DOHH2 (cell line): ENCODE measurements around the gene ZBTB4.

Experiments used
- H3F3A ChIP-seq: fragments of 200-600 bp; sonication (generic), shearing (Covaris generic); 2 replicates; pipeline ENCODE4 v1.6.0; 2016; ENCODE audit warnings: antibody characterized with exemption, mild to moderate bottlenecking; ENCODE audit not compliant: control insufficient read depth, insufficient read depth
- H3K27ac ChIP-seq: fragments of 200-600 bp; sonication (generic); 2 replicates; pipeline ENCODE4 v1.5.1; 2014; ENCODE audit warnings: low read depth, mild to moderate bottlenecking, low read length, moderate library complexity
- H3K27me3 ChIP-seq: fragments of 200-600 bp; sonication (generic); 2 replicates; pipeline ENCODE4 v1.6.1; 2014; ENCODE audit warnings: mild to moderate bottlenecking, low read length, mixed read lengths; ENCODE audit not compliant: control insufficient read depth
- H3K36me3 ChIP-seq: fragments of 200-600 bp; sonication (generic); 2 replicates; pipeline ENCODE4 v1.6.1; 2014; ENCODE audit warnings: mild to moderate bottlenecking, low read length, moderate library complexity, mixed read lengths; ENCODE audit not compliant: control insufficient read depth
- H3K4me1 ChIP-seq: fragments of 200-600 bp; sonication (generic); 2 replicates; pipeline ENCODE4 v1.6.1; 2014; ENCODE audit warnings: mild to moderate bottlenecking, low read length, mixed read lengths; ENCODE audit not compliant: control insufficient read depth
- H3K4me2 ChIP-seq: fragments of 200-600 bp; sonication (generic); 2 replicates; pipeline ENCODE4 v1.6.0; 2014; ENCODE audit warnings: mild to moderate bottlenecking, low read length, moderate library complexity
- H3K4me3 ChIP-seq: fragments of 200-600 bp; sonication (generic); 2 replicates; pipeline ENCODE4 v1.5.1; 2014; ENCODE audit warnings: mild to moderate bottlenecking, low read length, mixed read lengths
- H3K79me2 ChIP-seq: fragments of 200-600 bp; sonication (generic); 2 replicates; pipeline ENCODE4 v1.6.1; 2014; ENCODE audit warnings: mild to moderate bottlenecking, low read length, mixed read lengths; ENCODE audit not compliant: control insufficient read depth
- H3K9me2 ChIP-seq: fragments of 200-600 bp; sonication (generic); replicated peaks from 2 replicates; pipeline ENCODE4 v1.6.1; 2014; ENCODE audit warnings: mild to moderate bottlenecking, low read length, mixed read lengths; ENCODE audit not compliant: control insufficient read depth
- H3K9me3 ChIP-seq: fragments of 200-600 bp; sonication (generic); 2 replicates; pipeline ENCODE4 v1.6.1; 2014; ENCODE audit warnings: antibody characterized with exemption, low read length, mixed read lengths; ENCODE audit not compliant: control insufficient read depth, insufficient read depth
- H4K20me1 ChIP-seq: fragments of 200-600 bp; sonication (generic); 2 replicates; pipeline ENCODE4 v1.6.0; 2014; ENCODE audit warnings: low read depth, mild to moderate bottlenecking, antibody characterized with exemption, low read length, moderate library complexity; ENCODE audit not compliant: control insufficient read depth, insufficient read depth
- CTCF ChIP-seq: fragments of 200-600 bp; sonication (generic); IDR thresholded peaks from one replicate; pipeline ENCODE4 v1.5.1; 2014; ENCODE audit warnings: antibody characterized with exemption, mild to moderate bottlenecking, low read depth, low read length; ENCODE audit not compliant: poor library complexity, severe bottlenecking
- EZH2phosphoT487 ChIP-seq: fragments of 200-600 bp; sonication (generic); IDR thresholded peaks from 2 replicates; pipeline ENCODE4 v1.6.1; 2017; ENCODE audit warnings: borderline replicate concordance, mild to moderate bottlenecking, antibody characterized with exemption, low read length, moderate library complexity, mixed read lengths

Gene ZBTB4

GRCh38 chr17:7419819-7420610 lies 59.4 kb downstream of the ZBTB4 start, which contains the start of gene SPEM1:
Gene SPEM1, plus strand, starts transcription at chr17:7420324. Its CDS starts 61 bp downstream, at chr17:7420385.
- Histone ChIP-seq H3K79me2 (no peaks in the 10 kb centered on the region), H3K4me3 (no peak within 1 kb of the TSS), H3F3A (no peaks in the 10 kb centered on the region), H3K4me1 (no peaks in the 10 kb centered on the region), H3K9me2 (no peaks in the 10 kb centered on the region), H3K36me3 (no peaks in the 10 kb centered on the region), H3K4me2 (no peak within 1 kb of the TSS), H4K20me1 (no peaks in the 10 kb centered on the region), H3K27ac (no peak within 1 kb of the TSS), H3K9me3 (no peaks in the 10 kb centered on the region), H3K27me3 (no peaks in the 10 kb centered on the region; the same call in 1 of the 2 replicates)
- TF ChIP-seq CTCF: no peak
- no peak for TF ChIP-seq EZH2phosphoT487

- no peaks in the 10 kb centered on the region for H4K20me1 ChIP-seq
- H3K9me3 ChIP-seq: no peaks in the 10 kb centered on the region
- H3K79me2 ChIP-seq: no peaks in the 10 kb centered on the region
- H3K27me3 ChIP-seq: no peaks in the 10 kb centered on the region; the same call in 1 of the 2 replicates
- no peaks in the 10 kb centered on the region for H3K9me2 ChIP-seq
- H3K4me1 ChIP-seq: no peaks in the 10 kb centered on the region
- no peak for TF ChIP-seq EZH2phosphoT487
- no peak for TF ChIP-seq CTCF
- H3K4me2 ChIP-seq: no peak overlapping the region
- no peaks in the 10 kb centered on the region for H3F3A ChIP-seq
- H3K27ac ChIP-seq: no peak overlapping the region
- H3K36me3 ChIP-seq: no peaks in the 10 kb centered on the region
- H3K4me3 ChIP-seq: no peak overlapping the region
Measured at GRCh38 chr17:7418472-7419152, 60.8 kb downstream of the ZBTB4 start.

GRCh38 chr17:7417056-7417655 lies 62.3 kb downstream of the ZBTB4 start:
- Histone ChIP-seq H3K9me3 (no peaks in the 10 kb centered on the region), H3F3A (0 out of 2 replicates have a peak, but pooled peaks cover 2% of the 10 kb centered on the region), H3K79me2 (no peaks in the 10 kb centered on the region), H3K36me3 (no peaks in the 10 kb centered on the region), H3K4me2 (no peak overlapping the region), H3K4me1 (no peaks in the 10 kb centered on the region), H3K27me3 (no peaks in the 10 kb centered on the region; the same call in 1 of the 2 replicates), H3K9me2 (no peaks in the 10 kb centered on the region), H3K4me3 (no peak overlapping the region), H4K20me1 (no peaks in the 10 kb centered on the region), H3K27ac (no peak overlapping the region)
- no peak for TF ChIP-seq CTCF
- TF ChIP-seq EZH2phosphoT487: no peak
